Mononuclear cell (primary cell): ENCODE measurements around the gene UCK2. TPM values are rescaled to one million over a fixed set of nuclear protein-coding genes. Genes with fewer than 3 reads are reported as not detected.

Experiments
- H3K27me3 ChIP-seq: 2 replicates; pipeline ENCODE4 v1.6.0; 2011; ENCODE audit warnings: low read length, control low read depth; ENCODE audit not compliant: insufficient read depth
- H3K4me1 ChIP-seq: 2 replicates; pipeline ENCODE4 v1.5.1; 2011; ENCODE audit warnings: mild to moderate bottlenecking, low read length, control low read depth; ENCODE audit not compliant: insufficient read depth
- H3K4me3 ChIP-seq: 2 replicates; pipeline ENCODE4 v1.5.1; 2011; ENCODE audit warnings: mild to moderate bottlenecking, low read length, moderate library complexity
- H3K9me3 ChIP-seq: 2 replicates; pipeline ENCODE4 v1.5.1; 2011; ENCODE audit warnings: low read depth, mild to moderate bottlenecking, control low read depth, low read length
- total RNA-seq: library from RNA; depleted of rRNA; stranded (reverse); fragments of >200 nt; gene quantifications from one replicate; pipeline ENCODE4 v1.2.3, GENCODE V29; 2012

Gene UCK2
- total RNA-seq, 1 donor, result 5.2 TPM

- Histone ChIP-seq H3K4me1 (no peaks in the 10 kb centered on the region), H3K9me3 (no peaks in the 10 kb centered on the region), H3K4me3 (no peak overlapping the region), H3K27me3 (no peaks in the 10 kb centered on the region)
These were observed 79.9 kb downstream of the UCK2 start for GRCh38 chr1:165907256-165907857.

DNA sequence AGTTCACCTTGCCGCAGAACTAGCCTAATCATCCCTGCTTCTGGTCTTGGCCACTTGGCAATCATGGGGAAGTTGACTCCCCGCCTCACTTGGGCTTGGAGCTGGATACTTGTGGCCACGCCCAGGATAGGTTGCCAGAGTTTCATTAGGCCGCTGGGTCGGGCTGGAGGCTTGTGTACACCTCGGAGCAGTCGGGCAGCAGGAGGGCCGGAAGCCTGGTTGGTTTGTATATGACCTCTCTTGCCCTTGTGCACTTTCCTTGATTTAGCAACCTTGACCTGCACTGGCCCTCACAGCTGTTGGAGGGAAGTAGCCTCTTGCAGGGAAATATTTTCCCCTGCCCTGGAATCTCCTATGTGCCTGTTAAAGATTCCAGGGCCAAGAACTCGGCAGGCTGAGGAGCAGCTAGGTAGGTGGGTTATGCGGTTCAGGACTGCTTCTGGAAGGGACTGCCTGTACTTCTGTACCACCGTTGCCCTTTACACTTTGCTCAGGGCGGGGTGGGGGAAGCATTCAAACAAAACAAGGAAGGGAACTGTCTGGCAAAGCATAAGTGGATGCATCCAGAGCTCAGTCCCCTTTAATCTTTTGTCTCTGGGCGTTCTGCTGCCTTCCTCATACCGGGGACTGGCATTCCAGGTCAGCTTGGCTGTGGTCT lies 83.5 kb downstream of the UCK2 start:
- no peaks in the 10 kb centered on the region for H3K9me3 ChIP-seq
- no peak overlapping the region for H3K4me3 ChIP-seq
- no peaks in the 10 kb centered on the region for H3K4me1 ChIP-seq
- no peaks in the 10 kb centered on the region for H3K27me3 ChIP-seq

DNA sequence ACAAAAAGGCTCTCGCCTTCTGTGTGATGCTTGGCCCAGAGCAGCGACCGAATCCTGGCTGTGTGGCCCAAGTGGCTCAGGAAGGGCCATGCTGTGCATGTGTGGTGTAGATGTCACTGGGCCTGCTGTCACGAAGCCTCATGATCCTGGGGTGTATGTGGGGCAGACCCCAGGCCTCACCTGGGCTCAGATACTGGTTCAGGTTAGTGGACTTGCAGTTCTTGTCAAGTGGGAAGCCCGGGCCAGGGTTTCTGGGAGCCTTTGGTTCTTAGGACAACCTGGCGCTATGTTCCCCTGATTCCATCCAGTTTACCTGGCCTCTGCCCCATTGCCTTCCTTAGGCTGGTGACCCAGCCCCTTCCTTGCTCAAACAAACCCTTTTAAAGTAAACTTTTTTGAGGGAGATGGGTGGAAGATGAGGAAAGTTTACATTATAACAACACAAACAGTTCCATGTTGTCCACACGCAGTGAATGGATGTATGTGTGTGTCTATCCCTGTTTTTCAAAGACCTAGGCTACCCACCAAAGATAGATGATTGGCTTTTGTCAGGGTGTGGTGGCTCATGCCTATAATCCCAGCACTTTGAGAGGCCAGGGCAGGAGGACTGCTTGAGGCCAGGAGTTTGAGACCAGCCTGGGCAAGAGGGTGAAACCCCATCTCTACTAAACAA lies 84.3 kb downstream of the UCK2 start:
- H3K27me3 ChIP-seq, result no peaks in the 10 kb centered on the region
- no peaks in the 10 kb centered on the region for H3K4me1 ChIP-seq
- H3K9me3 ChIP-seq, result no peaks in the 10 kb centered on the region
- H3K4me3 ChIP-seq, result no peak overlapping the region

DNA sequence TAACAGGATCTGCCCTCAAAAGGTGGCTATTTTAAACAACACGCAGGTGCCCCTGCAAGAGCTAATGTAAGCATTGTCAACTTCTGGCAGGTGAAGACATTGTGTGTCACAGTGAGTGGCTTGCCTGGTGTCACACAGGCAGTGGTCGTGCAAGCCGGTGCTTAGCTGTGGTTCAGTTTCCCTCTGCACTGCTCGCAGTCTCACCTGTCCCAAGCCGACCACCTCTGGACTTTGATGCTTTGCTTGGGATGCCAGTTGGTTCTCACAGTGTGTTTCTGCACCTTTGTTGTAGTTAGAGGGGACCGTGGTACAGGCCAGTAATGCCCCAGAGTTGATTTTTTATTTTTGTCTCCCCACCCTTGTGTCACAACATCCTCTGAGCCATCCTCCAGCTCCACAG lies 85.2 kb downstream of the UCK2 start:
- no peak overlapping the region for H3K4me3 ChIP-seq
- H3K4me1 ChIP-seq, result no peaks in the 10 kb centered on the region
- no peaks in the 10 kb centered on the region for H3K9me3 ChIP-seq
- H3K27me3 ChIP-seq, result no peaks in the 10 kb centered on the region

DNA sequence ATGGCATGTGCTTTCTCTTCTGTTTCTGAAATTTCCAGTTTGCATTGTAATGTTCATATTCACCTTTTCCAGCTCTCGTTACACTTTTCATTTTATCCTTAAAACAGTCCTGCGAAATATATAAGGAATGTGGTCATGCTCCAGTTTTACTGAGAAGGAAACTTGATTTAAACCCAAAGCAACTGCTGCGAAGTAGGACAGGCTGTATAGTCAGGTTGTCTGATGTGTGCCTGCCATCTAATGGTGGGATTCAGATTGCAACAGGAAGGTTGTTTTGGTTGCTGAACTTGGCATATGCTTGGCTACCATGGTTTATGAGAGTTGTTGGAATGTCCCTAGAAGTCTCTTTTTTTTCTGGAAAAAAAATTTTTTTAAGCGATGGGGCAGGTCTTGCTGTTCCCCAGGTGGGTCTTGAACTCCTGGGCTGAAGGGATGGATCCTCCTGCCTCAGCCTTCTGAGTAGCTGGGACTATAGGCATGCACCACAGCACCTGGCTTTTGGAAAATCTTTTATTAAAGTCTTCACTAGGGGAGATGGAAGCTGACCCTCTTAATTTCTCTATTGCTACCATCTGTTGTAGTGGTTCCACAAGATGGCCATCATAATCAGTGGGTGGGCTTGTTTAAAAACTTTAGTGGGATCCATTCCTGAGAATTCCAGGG lies 86.9 kb downstream of the UCK2 start:
- Histone ChIP-seq H3K4me1 (no peaks in the 10 kb centered on the region), H3K27me3 (no peaks in the 10 kb centered on the region), H3K4me3 (no peak overlapping the region), H3K9me3 (no peaks in the 10 kb centered on the region)

DNA sequence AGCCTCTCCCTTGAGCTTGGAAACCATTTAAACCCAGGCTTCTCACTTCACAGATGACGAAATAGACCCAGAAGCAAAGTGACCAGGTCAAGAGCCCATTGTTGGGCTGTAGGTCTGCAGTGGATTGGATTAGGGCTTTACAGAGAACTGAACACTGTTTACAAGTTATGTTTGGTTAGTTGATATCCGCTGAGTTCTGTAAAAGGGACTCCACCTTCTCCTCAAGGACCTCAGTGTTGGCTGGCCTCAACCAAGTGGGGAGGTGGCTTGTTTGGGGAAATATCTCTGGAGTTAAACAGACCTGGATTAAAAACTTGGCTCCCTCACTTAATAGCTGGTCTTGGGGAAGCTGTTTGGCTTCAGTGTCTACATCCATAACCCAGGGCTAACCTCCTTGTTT lies 88.1 kb downstream of the UCK2 start:
- Histone ChIP-seq H3K27me3 (no peaks in the 10 kb centered on the region), H3K9me3 (no peaks in the 10 kb centered on the region), H3K4me3 (no peak overlapping the region), H3K4me1 (no peaks in the 10 kb centered on the region)

DNA sequence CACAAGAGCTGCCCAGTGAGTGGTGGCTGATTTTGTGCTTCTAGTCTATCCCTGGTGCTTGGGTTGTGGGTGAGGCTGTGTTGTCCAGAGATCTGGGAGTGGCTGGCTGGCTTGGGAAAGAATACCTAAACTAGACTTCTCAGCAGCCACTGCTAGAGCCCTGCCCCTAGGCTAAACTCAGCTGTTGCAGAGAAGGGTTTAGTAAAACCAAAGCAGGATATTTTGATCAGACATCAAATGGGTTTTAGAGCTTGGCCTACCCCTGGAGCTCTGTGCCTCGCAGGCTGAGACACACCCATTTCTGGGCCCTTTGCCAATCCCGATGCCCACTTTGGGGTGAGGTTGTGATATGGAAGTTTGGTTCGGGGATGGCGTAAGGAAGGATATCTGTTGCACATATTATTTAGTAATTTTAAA lies 88.5 kb downstream of the UCK2 start:
- H3K4me1 ChIP-seq, result no peaks in the 10 kb centered on the region
- no peaks in the 10 kb centered on the region for H3K9me3 ChIP-seq
- no peak overlapping the region for H3K4me3 ChIP-seq
- no peaks in the 10 kb centered on the region for H3K27me3 ChIP-seq

DNA sequence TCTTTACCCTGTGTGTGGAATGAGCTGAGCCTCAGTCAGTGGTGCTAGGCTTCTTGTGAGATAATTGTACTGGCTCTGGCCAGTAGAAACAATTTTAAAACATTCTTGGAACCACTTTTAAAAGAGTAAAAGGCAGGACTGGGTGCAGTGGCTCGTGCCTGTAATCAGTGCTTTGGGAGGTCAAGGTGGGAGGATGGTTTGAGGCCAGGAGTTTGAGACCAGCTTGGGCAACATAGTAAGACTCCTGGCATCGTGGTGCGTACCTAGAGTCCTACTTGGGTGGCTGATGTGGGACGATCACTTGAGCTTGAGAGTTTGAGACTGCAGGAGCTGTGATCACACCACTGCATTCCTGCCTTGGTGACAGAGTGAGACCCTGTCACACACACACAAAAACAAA lies 89.8 kb downstream of the UCK2 start:
- no peaks in the 10 kb centered on the region for H3K4me1 ChIP-seq
- H3K9me3 ChIP-seq, result no peaks in the 10 kb centered on the region
- no peaks in the 10 kb centered on the region for H3K27me3 ChIP-seq
- no peak overlapping the region for H3K4me3 ChIP-seq

DNA sequence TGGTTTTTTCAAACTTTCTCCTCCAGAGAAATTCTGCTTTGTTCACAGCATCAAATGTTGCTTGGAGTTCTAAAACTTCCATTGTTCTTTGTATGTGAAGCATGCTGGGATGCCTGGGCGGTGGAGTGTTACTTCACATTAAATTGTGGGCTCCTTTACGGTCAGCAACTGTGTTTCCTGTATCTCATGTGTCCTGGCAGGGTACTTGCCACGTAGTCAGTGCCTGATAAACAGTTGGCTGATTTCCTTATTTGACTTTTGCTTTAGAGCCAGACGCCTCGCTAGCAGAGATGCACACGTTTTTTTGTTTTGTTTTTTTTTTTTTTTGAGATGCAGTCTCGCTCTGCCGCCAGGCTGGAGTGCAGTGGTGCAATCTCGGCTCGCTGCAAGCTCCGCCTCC lies 96.7 kb downstream of the UCK2 start:
- no peaks in the 10 kb centered on the region for H3K27me3 ChIP-seq
- H3K4me1 ChIP-seq, result no peaks in the 10 kb centered on the region
- no peak overlapping the region for H3K4me3 ChIP-seq
- no peaks in the 10 kb centered on the region for H3K9me3 ChIP-seq

- H3K27me3 ChIP-seq, result no peaks in the 10 kb centered on the region
- H3K9me3 ChIP-seq, result no peaks in the 10 kb centered on the region
- no peak overlapping the region for H3K4me3 ChIP-seq
- H3K4me1 ChIP-seq, result no peaks in the 10 kb centered on the region
These were observed 98.2 kb downstream of the UCK2 start for GRCh38 chr1:165925498-165926079.

DNA sequence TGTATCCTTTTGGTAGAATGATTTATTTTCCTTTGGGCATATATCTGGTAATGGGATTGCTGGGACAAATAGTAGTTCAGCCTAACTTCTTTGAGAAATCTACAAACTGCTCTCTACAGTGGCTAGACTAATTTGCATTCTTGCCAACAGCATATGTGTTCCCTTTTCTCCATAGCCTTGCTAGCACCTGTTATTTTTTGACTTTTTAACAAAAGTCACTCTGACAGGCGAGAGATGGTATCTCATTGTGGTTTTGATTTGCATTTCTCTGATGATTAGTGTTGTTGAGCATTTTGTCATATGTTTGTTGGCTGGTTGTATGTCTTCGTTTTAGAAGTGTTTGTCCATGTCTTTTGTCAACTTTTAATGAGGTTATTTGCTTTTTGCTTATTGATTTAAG lies 99.8 kb downstream of the UCK2 start:
- Histone ChIP-seq H3K4me3 (no peak overlapping the region), H3K4me1 (no peaks in the 10 kb centered on the region), H3K9me3 (no peaks in the 10 kb centered on the region), H3K27me3 (no peaks in the 10 kb centered on the region)

GRCh38 chr1:165928075-165928731 lies 100.8 kb downstream of the UCK2 start:
- no peak overlapping the region for H3K4me3 ChIP-seq

GRCh38 chr1:165930961-165931360 lies 103.5 kb downstream of the UCK2 start:
- no peaks in the 10 kb centered on the region for H3K9me3 ChIP-seq
- H3K4me1 ChIP-seq, result no peaks in the 10 kb centered on the region
- H3K4me3 ChIP-seq, result no peak overlapping the region
- no peaks in the 10 kb centered on the region for H3K27me3 ChIP-seq

More at GRCh38 chr1:165928075-165928731, 100.8 kb downstream of the UCK2 start:
- Histone ChIP-seq H3K27me3 (no peaks in the 10 kb centered on the region), H3K4me1 (no peaks in the 10 kb centered on the region), H3K9me3 (no peaks in the 10 kb centered on the region)

- Histone ChIP-seq H3K4me3 (no peak overlapping the region), H3K4me1 (no peaks in the 10 kb centered on the region), H3K9me3 (no peaks in the 10 kb centered on the region), H3K27me3 (no peaks in the 10 kb centered on the region)
These were observed 106.2 kb downstream of the UCK2 start for GRCh38 chr1:165933446-165934170.
